Fibroblast of peridontal ligament (primary cell): Measurements from ENCODE around the gene SELENOK.
"Not testable (repeated sequence)": the region's sequence is repeated elsewhere in the genome, so short reads cannot be mapped to it uniquely, and the experiment has no call there.

Experiments
- DNase-seq: peaks from one replicate; pipeline ENCODE4 v3.0.0-alpha.2; 2010; ENCODE audit errors: extremely low read depth

The SELENOK gene

GRCh38 chr3:53891497-53892285 lies at the start of gene SELENOK:
Gene SELENOK (minus strand): TSS chr3:53891859.
- DNase-seq = peak; percentile 99

DNA sequence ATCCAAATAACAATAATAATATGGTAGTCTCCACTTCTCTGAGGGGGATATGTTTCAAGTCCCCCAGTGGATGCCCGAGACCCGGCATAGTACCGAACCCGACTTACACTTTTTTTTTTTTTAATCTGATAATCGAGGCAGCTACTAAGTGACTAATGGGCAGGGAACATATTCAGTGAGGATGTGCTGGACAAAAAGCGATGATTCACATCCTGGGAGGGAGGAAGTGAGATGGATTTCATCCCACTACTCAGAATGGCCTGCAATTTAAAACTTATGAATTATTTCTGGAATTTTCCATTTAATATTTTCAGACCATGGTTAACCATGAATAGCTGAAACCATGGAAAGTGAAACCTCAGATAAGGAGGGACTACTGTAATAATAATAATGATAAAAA lies 49.5 kb upstream of the SELENOK start:
- DNase-seq = peak; percentile 6

GRCh38 chr3:53940623-53941022 lies 49.0 kb upstream of the SELENOK start:
- no peak for DNase-seq

GRCh38 chr3:53939813-53940212 lies 48.2 kb upstream of the SELENOK start:
- DNase-seq = no peak

GRCh38 chr3:53939086-53939582 lies 47.5 kb upstream of the SELENOK start:
- DNase-seq = no peak

DNA sequence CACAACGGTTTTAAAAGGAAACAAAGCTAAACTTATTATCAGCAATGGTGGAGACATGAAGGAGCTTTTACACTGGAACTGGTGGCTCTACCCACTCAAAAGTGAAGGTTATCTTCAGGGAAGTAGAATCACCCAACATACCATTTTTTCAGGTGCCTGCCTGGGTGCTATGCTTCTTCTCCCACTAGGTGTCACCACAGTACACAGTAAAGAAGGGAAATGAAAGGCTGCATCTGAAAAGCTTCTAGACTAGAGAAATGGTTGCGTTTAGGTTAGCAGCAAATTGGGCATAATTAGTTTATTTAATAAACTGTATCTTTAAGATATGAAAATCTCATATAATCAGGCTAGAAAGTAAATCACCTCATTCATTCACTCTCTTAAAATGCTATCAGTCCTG lies 47.0 kb upstream of the SELENOK start:
- peak; percentile 61 for DNase-seq

DNA sequence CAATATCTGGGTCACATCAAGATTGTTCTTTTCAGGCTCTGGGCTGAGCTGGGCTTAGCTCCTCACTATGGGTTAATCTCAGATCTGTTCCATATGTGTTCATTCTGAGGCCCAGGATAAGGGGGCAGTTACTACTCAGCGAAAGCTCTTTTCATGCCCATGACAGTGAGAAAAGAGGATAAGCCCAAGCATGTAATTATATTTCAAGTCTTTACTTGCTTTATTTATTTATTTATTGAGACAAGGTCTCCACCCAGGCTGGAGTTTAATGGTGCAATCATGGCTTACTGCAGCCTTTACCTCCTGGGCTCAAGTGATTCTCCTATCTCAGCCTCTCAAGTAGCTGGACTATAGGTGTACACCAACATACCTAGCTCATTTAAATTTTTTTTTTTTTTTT lies 44.7 kb upstream of the SELENOK start:
- DNase-seq = no peak

DNA sequence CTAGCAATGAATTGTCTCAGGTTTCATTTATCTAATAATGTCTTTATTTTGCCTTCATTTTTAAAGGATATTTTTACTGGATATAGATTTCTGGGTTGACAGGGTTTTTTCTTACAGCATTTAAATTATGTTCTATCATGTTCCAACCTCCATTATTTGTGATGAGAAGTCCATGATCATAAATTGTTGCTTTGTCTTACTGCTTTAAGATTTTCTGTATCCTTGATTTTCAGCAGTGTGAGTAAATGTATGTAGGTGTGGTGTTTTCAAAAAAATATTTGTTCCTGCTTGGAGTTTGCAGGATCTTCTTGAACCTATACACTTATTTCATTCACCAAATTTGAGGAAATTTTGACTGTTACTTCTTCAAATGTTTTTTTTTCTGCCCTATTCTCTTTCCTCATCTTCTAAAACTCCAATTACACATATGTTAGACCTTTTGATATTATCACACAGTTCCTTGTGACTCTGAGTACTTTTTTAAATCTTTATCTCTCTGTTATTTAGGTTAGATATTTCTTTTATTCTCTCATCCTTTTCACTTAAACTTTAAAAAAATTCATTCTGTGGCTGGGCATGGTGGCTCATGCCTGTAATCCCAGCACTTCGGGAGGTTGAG lies 43.7 kb upstream of the SELENOK start:
- no peak for DNase-seq

DNA sequence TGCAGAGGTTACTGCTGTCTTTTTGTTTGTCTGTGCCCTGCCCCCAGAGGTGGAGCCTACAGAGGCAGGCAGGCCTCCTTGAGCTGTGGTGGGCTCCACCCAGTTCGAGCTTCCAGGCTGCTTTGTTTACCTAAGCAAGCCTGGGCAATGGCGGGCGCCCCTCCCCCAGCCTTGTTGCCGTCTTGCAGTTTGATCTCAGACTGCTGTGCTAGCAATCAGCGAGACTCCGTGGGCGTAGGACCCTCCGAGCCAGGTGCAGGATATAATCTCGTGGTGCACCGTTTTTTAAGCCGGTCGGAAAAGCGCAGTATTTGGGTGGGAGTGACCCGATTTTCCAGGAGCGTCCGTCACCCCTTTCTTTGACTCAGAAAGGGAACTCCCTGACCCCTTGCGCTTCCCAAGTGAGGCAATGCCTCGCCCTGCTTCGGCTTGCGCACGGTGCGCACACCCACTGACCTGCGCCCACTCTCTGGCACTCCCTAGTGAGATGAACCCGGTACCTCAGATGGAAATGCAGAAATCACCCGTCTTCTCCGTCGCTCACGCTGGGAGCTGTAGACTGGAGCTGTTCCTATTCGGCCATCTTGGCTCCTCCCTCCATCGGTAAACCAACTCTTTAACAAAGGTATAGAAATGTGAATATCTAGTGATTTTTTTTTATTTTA lies 35.7 kb upstream of the SELENOK start:
- DNase-seq = not testable (repeated sequence)

- peak; percentile 38 for DNase-seq
These were observed 29.6 kb upstream of the SELENOK start for GRCh38 chr3:53921296-53921695.

DNA sequence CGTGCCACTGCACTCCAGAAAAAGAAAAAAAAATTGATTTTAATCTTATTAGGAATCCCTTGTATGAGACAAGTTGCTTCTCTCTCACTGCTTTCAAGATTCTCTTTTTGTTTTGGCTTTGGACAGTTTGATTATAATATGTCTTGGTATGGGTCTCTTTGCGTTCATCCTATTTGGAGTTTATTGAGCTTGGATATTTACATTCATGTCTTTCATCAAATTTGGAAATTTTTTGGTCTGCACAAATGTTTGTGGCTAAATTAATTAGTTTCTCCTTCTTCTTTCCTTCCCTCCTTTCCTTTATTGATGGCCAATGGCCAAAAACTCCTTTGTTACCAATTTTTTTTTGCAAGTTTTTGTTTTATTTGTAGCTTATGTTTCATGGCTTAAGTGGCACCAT lies 28.1 kb upstream of the SELENOK start:
- no peak for DNase-seq

- no peak for DNase-seq
These were observed 21.7 kb upstream of the SELENOK start for GRCh38 chr3:53913401-53913800.

DNA sequence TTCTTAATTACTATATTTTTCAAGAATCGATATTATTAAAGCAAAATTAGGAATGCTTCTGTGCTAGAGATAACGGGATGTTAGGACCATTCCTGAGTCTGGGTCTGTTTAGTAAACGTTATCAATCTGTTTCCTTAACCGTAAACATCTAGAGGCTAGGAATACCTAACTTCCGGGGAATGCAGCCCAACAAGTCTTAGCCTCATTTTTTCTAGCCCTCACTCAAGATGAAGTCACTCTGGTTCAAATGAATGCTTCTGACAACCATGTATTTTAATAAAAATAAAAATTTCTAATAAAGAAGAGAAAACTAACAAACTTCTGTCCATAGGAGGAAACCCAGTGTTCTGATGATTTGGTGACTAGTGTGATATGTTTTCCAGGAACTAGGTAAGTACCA lies 11.1 kb upstream of the SELENOK start:
- no peak for DNase-seq

DNA sequence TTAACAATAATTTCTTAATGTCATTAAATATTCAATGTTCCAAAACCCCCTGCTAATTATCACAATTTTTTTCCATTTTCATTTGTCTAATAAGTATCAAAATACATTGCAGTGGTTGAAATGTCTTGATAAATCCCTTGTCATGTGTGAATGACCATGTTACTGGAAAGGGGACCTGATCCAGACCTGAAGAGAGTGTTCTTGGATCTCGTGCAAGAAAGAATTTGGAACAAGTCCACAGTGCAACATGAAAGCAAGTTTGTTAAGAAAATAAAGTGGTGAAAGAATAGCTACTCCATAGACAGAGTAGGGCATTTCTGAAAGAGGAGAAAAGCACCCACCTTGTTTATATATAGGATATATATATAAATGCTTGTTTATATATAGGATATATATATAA lies 10.4 kb upstream of the SELENOK start:
- no peak for DNase-seq

- no peak for DNase-seq
These were observed 9.1 kb upstream of the SELENOK start for GRCh38 chr3:53900666-53901331.

GRCh38 chr3:53899750-53900149 lies 8.1 kb upstream of the SELENOK start:
- DNase-seq = no peak

DNA sequence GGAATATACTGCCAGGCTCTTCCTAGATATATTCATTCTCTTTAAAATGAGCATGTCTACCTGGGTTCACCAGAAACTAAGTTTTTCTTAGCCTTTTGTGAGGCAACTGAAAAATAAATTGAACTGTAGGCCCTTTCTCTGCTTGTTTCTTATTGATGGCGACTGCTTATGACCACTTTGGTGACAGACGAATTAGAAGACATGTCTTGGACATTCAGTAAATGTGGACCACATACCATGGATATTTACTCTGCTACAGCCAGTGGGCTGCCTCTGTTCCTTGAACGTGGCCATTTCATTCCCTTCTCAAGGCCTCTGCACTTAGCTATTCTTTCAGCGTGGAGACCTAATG lies 603 bp upstream of the SELENOK start:
- no peak for DNase-seq

- DNase-seq = peak; percentile 37
These were observed 758 bp downstream of the SELENOK start for GRCh38 chr3:53890726-53891475.

- no peak for DNase-seq
These were observed 3.4 kb downstream of the SELENOK start for GRCh38 chr3:53888232-53888631.

GRCh38 chr3:53887446-53887845 lies 4.2 kb downstream of the SELENOK start:
- no peak for DNase-seq

DNA sequence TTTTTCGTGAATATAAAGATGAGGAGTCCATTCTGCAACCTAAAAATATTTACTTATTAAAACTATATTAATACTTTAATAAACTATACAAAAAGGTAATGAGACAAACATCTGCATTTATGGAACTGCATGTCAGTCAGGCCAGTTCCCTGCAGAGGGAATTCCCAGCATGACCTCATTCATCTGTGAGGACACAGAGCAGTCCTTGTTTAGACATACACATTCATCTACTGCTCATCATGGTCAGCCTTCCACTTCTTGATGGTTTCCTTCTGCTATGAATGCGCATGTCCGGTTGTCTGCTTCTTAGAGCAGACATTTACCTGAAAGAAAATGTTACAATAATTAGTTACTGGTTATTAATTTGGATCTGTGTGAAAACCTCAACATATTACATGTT lies 6.4 kb downstream of the SELENOK start:
- no peak for DNase-seq

GRCh38 chr3:53884623-53885022 lies 7.0 kb downstream of the SELENOK start:
- no peak for DNase-seq
